GM12891 (cell line): ENCODE results near the gene TMEM88.

Experiments used
- PAX5 ChIP-seq: IDR thresholded peaks from 2 replicates; pipeline ENCODE4 v1.6.1; 2011; ENCODE audit warnings: low read length, moderate library complexity, mild to moderate bottlenecking; ENCODE audit not compliant: insufficient read depth, severe bottlenecking
- POLR2A ChIP-seq: IDR thresholded peaks from 2 replicates; pipeline ENCODE4 v1.6.1; 2011; ENCODE audit warnings: low read depth, low read length, control low read depth
- POLR2AphosphoS5 ChIP-seq: IDR thresholded peaks from 2 replicates; pipeline ENCODE4 v1.6.1; 2011; ENCODE audit warnings: low read depth, low read length, control low read depth
- SPI1 ChIP-seq: IDR thresholded peaks from 2 replicates; pipeline ENCODE4 v1.6.1; 2011; ENCODE audit warnings: low read depth, low read length, control low read depth
- TAF1 ChIP-seq: IDR thresholded peaks from 2 replicates; pipeline ENCODE4 v1.6.1; 2011; ENCODE audit warnings: low read depth, low read length, control low read depth

DNA sequence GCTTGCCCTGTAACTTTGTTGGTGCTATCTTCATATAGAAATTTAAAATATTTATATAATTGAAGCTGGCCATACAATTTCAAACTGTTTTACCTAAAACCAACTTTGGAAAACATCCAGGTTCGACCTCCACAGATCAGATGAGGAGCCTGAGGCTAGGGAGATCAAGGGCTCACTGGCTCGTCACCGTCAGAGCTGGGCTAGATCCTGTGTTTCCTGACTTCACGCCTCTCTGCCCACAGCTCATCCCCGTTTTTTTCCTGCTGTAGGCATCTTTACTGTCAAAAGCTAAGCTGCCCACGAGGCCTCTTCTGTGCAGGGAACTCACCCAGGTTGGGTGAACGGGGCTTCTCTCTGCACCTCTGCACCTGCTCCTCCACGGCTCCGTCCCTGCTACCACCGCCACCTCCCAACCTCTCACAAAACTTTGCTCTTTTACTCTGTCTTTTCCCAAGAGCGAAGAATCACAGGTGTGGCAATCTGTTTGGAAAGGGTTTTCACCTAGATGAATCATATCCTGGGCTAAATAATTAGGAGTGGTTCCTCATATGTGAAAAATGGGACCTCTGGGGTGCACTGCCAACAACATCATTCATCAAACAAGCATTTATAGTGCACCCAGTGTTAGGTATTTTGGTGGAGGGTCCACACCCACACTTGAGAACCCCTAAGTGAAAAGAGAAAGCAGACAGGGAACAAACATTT lies 45.6 kb upstream of the TMEM88 start:
- no peak for TF ChIP-seq PAX5
- no peak for TF ChIP-seq TAF1
- no peak for TF ChIP-seq POLR2A
- no peak for TF ChIP-seq POLR2AphosphoS5
- TF ChIP-seq SPI1 = no peak
